DMS53 treated with DMSO at 0.1 percent for 48 hours (cell line): ENCODE measurements around the gene AHNAK.
A peak's percentile ranks its signal among the peaks of the same experiment; 100 is the strongest.
"Not testable (repeated sequence)": the region's sequence is repeated elsewhere in the genome, so short reads cannot be mapped to it uniquely, and the experiment has no call there.

Source experiments
- DNase-seq: peaks from one replicate; lab custom pipeline; 2025; ENCODE audit not compliant: unreplicated experiment; lab: John Stamatoyannopoulos, UW

The AHNAK gene

GRCh38 chr11:62546244-62546928, at the start of gene AHNAK:
Gene AHNAK (minus strand): TSS chr11:62546806. CDS start chr11:62536098, 10,708 bp downstream.
- DNase-seq = no peak

- DNase-seq = no peak
These were observed 48.5 kb upstream of the AHNAK start for GRCh38 chr11:62595124-62595523.

- DNase-seq = peak; percentile 50
These were observed 46.9 kb upstream of the AHNAK start for GRCh38 chr11:62593434-62594044.

- DNase-seq = no peak
These were observed 46.4 kb upstream of the AHNAK start for GRCh38 chr11:62592989-62593421.

- peak; percentile 55 for DNase-seq
These were observed 45.7 kb upstream of the AHNAK start for GRCh38 chr11:62592146-62592815.

GRCh38 chr11:62591448-62592145, 45.0 kb upstream of the AHNAK start, which contains the start of gene TUT1:
Gene TUT1 (minus strand): TSS chr11:62591523. CDS start chr11:62591485, 38 bp downstream.
- peak; percentile 99 for DNase-seq

- no peak for DNase-seq
These were observed 42.5 kb upstream of the AHNAK start for GRCh38 chr11:62588966-62589637.

GRCh38 chr11:62585356-62585755, 38.8 kb upstream of the AHNAK start:
- DNase-seq = not testable (repeated sequence)

GRCh38 chr11:62581735-62582134, 35.1 kb upstream of the AHNAK start:
- not testable (repeated sequence) for DNase-seq

- DNase-seq = no peak
These were observed 34.5 kb upstream of the AHNAK start for GRCh38 chr11:62580959-62581715.

- no peak for DNase-seq
These were observed 32.6 kb upstream of the AHNAK start for GRCh38 chr11:62579252-62579651.

GRCh38 chr11:62578541-62578940, 31.9 kb upstream of the AHNAK start:
- DNase-seq = no peak

GRCh38 chr11:62577046-62577714, 30.6 kb upstream of the AHNAK start:
- no peak for DNase-seq

- no peak for DNase-seq
These were observed 29.2 kb upstream of the AHNAK start for GRCh38 chr11:62575837-62576236.

- no peak for DNase-seq
These were observed 28.6 kb upstream of the AHNAK start for GRCh38 chr11:62575156-62575555.

GRCh38 chr11:62574363-62575071, 27.9 kb upstream of the AHNAK start:
- DNase-seq = peak; percentile 22

GRCh38 chr11:62573592-62574362, 27.2 kb upstream of the AHNAK start, which contains the start of gene EEF1G:
Gene EEF1G (minus strand): TSS chr11:62573891. CDS start chr11:62573842, 49 bp downstream.
- DNase-seq = peak; percentile 98

- DNase-seq = no peak
These were observed 26.5 kb upstream of the AHNAK start for GRCh38 chr11:62573006-62573591.
